Chondrocyte (in vitro differentiated cells): Measurements from ENCODE around the gene CPXM2. TPM values are rescaled to one million over a fixed set of nuclear protein-coding genes. Genes with fewer than 3 reads are reported as not detected.

Experiments
- DNase-seq: peaks from one replicate; pipeline ENCODE4 v3.0.0; 2021; ENCODE audit warnings: mixed read lengths, low spot score
- H3K27ac Mint-ChIP-seq: one replicate; pipeline ENCODE4 v1.8.0; 2021; ENCODE audit warnings: mild to moderate bottlenecking, moderate library complexity, mixed read lengths; ENCODE audit not compliant: unreplicated experiment
- H3K27me3 Mint-ChIP-seq: 2 replicates; pipeline ENCODE4 v1.8.0; 2021; ENCODE audit warnings: low read depth, mixed read lengths
- H3K36me3 Mint-ChIP-seq: 2 replicates; pipeline ENCODE4 v1.8.0; 2021; ENCODE audit warnings: low read depth, mixed read lengths
- H3K4me1 Mint-ChIP-seq: 2 replicates; pipeline ENCODE4 v1.8.0; 2021; ENCODE audit warnings: low read depth, mild to moderate bottlenecking, mixed read lengths
- H3K4me3 Mint-ChIP-seq: one replicate; pipeline ENCODE4 v1.8.0; 2021; ENCODE audit warnings: mild to moderate bottlenecking, moderate library complexity, mixed read lengths; ENCODE audit not compliant: unreplicated experiment
- H3K9me3 Mint-ChIP-seq: 2 replicates; pipeline ENCODE4 v1.8.0; 2021; ENCODE audit warnings: low read depth, mixed read lengths
- CTCF ChIP-seq: fragments of 200-600 bp; sonication (generic); IDR thresholded peaks from 2 replicates; pipeline ENCODE4 v1.5.0; 2021; ENCODE audit warnings: antibody characterized with exemption, mild to moderate bottlenecking, moderate library complexity
- total RNA-seq: library from RNA; stranded (reverse); gene quantifications from 3 replicates; pipeline ENCODE4 v1.2.1, GENCODE V29; 2021

The CPXM2 gene
- total RNA-seq, 1 donor from 2014 or later = not detected

GRCh38 chr10:123717336-123717735, 174.3 kb downstream of the CPXM2 start:
- no peak for TF ChIP-seq CTCF
- H3K9me3 Mint-ChIP-seq = peaks cover 6% of the 10 kb centered on the region
- H3K27me3 Mint-ChIP-seq = peaks cover 3% of the 10 kb centered on the region
- no peak overlapping the region for H3K4me3 Mint-ChIP-seq
- H3K36me3 Mint-ChIP-seq = no peaks in the 10 kb centered on the region
- DNase-seq = no peak
- H3K27ac Mint-ChIP-seq = no peak overlapping the region
- H3K4me1 Mint-ChIP-seq = no peaks in the 10 kb centered on the region

- Mint-ChIP-seq H3K4me3 (no peak overlapping the region), H3K27ac (no peak overlapping the region), H3K9me3 (peaks cover 6% of the 10 kb centered on the region), H3K4me1 (no peaks in the 10 kb centered on the region), H3K36me3 (no peaks in the 10 kb centered on the region), H3K27me3 (peaks cover under 1% of the 10 kb centered on the region)
- no peak for TF ChIP-seq CTCF
- no peak for DNase-seq
These were observed 176.1 kb downstream of the CPXM2 start for GRCh38 chr10:123715546-123715945.

DNA sequence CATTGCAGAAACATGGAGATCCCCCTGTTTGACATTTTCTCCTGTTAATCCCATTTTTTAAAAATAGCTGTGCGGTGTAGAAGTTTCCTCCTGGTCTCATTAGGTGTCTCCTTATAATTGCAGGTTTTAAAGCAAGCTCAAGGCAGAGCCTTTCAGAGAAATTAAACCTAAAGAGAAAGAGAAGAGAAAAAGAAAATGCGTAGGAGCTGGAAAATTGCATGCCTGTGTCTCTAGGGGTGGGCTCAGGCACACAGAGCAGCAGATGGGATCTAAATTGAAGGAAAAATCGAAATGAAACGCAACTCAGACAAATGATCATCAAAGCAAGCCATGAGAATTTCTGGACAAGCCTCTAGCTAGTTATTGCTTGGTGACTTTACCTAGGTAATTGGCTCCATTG, 185.4 kb downstream of the CPXM2 start:
- H3K4me1 Mint-ChIP-seq = no peaks in the 10 kb centered on the region
- peaks cover 4% of the 10 kb centered on the region for H3K27me3 Mint-ChIP-seq
- no peak for TF ChIP-seq CTCF
- no peak overlapping the region for H3K4me3 Mint-ChIP-seq
- no peak overlapping the region for H3K27ac Mint-ChIP-seq
- DNase-seq = no peak
- H3K36me3 Mint-ChIP-seq = no peaks in the 10 kb centered on the region
- peaks cover 3% of the 10 kb centered on the region for H3K9me3 Mint-ChIP-seq

- Mint-ChIP-seq H3K4me1 (no peaks in the 10 kb centered on the region), H3K4me3 (no peak overlapping the region), H3K36me3 (no peaks in the 10 kb centered on the region), H3K27ac (no peak overlapping the region), H3K27me3 (peaks cover 4% of the 10 kb centered on the region), H3K9me3 (peaks cover 3% of the 10 kb centered on the region)
- DNase-seq = no peak
- TF ChIP-seq CTCF = no peak
These were observed 186.8 kb downstream of the CPXM2 start for GRCh38 chr10:123704812-123705211.

DNA sequence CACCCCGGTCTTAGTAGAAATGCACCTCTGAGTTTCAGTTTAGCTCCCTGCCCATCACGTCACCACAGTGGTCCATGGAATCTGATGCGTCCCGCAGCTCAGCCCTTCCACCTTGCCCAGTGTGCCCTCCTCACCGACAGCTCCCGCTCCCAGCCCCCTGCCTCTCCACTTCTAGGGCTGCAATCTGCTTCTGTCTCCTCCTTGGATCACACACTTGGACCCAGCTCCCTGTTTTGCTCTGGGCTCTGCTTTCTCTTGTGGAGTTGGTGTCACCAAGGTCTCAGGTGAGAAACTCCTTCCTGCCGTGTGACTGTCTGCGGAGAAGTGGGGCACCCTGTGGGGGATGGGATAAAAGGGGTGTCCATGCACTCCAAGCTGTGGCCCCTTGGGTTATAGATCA, 187.5 kb downstream of the CPXM2 start:
- no peak for TF ChIP-seq CTCF
- Mint-ChIP-seq H3K27ac (no peak overlapping the region), H3K27me3 (peaks cover 4% of the 10 kb centered on the region), H3K9me3 (peaks cover 3% of the 10 kb centered on the region), H3K4me1 (no peaks in the 10 kb centered on the region), H3K4me3 (no peak overlapping the region), H3K36me3 (no peaks in the 10 kb centered on the region)
- no peak for DNase-seq
